NK-92 (cell line): ENCODE results near the gene SH3BP2.

Experiments
- DNase-seq: peaks from one replicate; lab custom pipeline; 2025; ENCODE audit not compliant: unreplicated experiment; lab: John Stamatoyannopoulos, UW

The SH3BP2 gene

GRCh38 chr4:2790583-2791517, 2.0 kb upstream of the SH3BP2 start:
- DNase-seq: no peak

GRCh38 chr4:2791518-2792395, 1.1 kb upstream of the SH3BP2 start:
- DNase-seq: no peak

GRCh38 chr4:2792396-2792710, 532 bp upstream of the SH3BP2 start:
- no peak for DNase-seq

GRCh38 chr4:2793586-2794485, 951 bp downstream of the SH3BP2 start:
- no peak for DNase-seq

- no peak for DNase-seq
Observed at GRCh38 chr4:2794486-2795299, 1.8 kb downstream of the SH3BP2 start.

- DNase-seq: no peak
Observed at GRCh38 chr4:2795300-2795892, 2.5 kb downstream of the SH3BP2 start.

GRCh38 chr4:2795893-2796848, 3.3 kb downstream of the SH3BP2 start:
- DNase-seq: no peak

GRCh38 chr4:2796849-2797544, 4.1 kb downstream of the SH3BP2 start:
- DNase-seq: no peak

- no peak for DNase-seq
Observed at GRCh38 chr4:2797545-2798305, 4.8 kb downstream of the SH3BP2 start.

GRCh38 chr4:2798399-2799223, 5.7 kb downstream of the SH3BP2 start:
- DNase-seq: no peak

- DNase-seq: no peak
Observed at GRCh38 chr4:2799224-2799911, 6.5 kb downstream of the SH3BP2 start.

- DNase-seq: no peak
Observed at GRCh38 chr4:2799971-2800690, 7.2 kb downstream of the SH3BP2 start.

- DNase-seq: no peak
Observed at GRCh38 chr4:2800691-2801596, 8.1 kb downstream of the SH3BP2 start.
